Smooth muscle cell (in vitro differentiated cells): ENCODE results near the gene TIMELESS. TPM values are rescaled to one million over a fixed set of nuclear protein-coding genes. Genes with fewer than 3 reads are reported as not detected.
"Not testable (repeated sequence)": the region's sequence is repeated elsewhere in the genome, so short reads cannot be mapped to it uniquely, and the experiment has no call there.

Experiments used
- DNase-seq: peaks from one replicate; lab custom pipeline; 2025; ENCODE audit not compliant: unreplicated experiment; lab: John Stamatoyannopoulos, UW
- H2AFZ ChIP-seq: fragments of 200-600 bp; sonication (generic); 2 replicates; pipeline ENCODE4 v1.6.0; 2016; ENCODE audit warnings: antibody characterized with exemption, low read depth, mild to moderate bottlenecking
- H3F3A ChIP-seq: fragments of 200-600 bp; sonication (generic); 2 replicates; pipeline ENCODE4 v1.6.0; 2017; ENCODE audit warnings: antibody characterized with exemption, low read depth
- H3K27ac ChIP-seq: fragments of 200-600 bp; sonication (generic); 2 replicates; pipeline ENCODE4 v1.5.1; 2016; ENCODE audit warnings: low read depth, mild to moderate bottlenecking
- H3K27me3 ChIP-seq: fragments of 200-600 bp; sonication (generic); 2 replicates; pipeline ENCODE4 v1.6.1; 2016; ENCODE audit warnings: low read depth, mild to moderate bottlenecking
- H3K36me3 ChIP-seq: fragments of 200-600 bp; sonication (generic); 2 replicates; pipeline ENCODE4 v1.5.1; 2016; ENCODE audit warnings: low read depth
- H3K4me1 ChIP-seq: fragments of 200-600 bp; sonication (generic); 2 replicates; pipeline ENCODE4 v1.5.1; 2016; ENCODE audit warnings: low read depth
- H3K4me2 ChIP-seq: fragments of 200-600 bp; sonication (generic); 2 replicates; pipeline ENCODE4 v1.6.0; 2016; ENCODE audit warnings: mild to moderate bottlenecking
- H3K4me3 ChIP-seq: fragments of 200-600 bp; sonication (generic); 2 replicates; pipeline ENCODE4 v1.5.1; 2016; ENCODE audit warnings: mild to moderate bottlenecking
- H3K79me2 ChIP-seq: fragments of 200-600 bp; sonication (generic); 2 replicates; pipeline ENCODE4 v1.6.0; 2016; ENCODE audit warnings: low read depth, mild to moderate bottlenecking
- H3K9ac ChIP-seq: fragments of 200-600 bp; sonication (generic); 2 replicates; pipeline ENCODE4 v1.6.0; 2016; ENCODE audit warnings: low read depth
- H3K9me3 ChIP-seq: fragments of 200-600 bp; sonication (generic); replicated peaks from 2 replicates; pipeline ENCODE4 v1.5.1; 2016; ENCODE audit warnings: low read depth
- H4K20me1 ChIP-seq: fragments of 200-600 bp; sonication (generic); 2 replicates; pipeline ENCODE4 v1.6.0; 2016; ENCODE audit warnings: low read depth
- WGBS: methylation state at CpG from one replicate; pipeline ENCODE4 v1.1.7; 2016; ENCODE audit warnings: low lambda C conversion rate; 5-methylcytosine and 5-hydroxymethylcytosine counted together
- polyA plus RNA-seq: library from polyadenylated mRNA; unstranded; fragments of >200 nt; fragmentation: Nextera tagmentation; extraction: Ambion mirVana; gene quantifications from 2 replicates; pipeline ENCODE4 v1.2.1, GENCODE V29; 2016
- total RNA-seq: library from RNA; depleted of rRNA; stranded (reverse); fragments of >200 nt; gene quantifications from 2 replicates; pipeline ENCODE4 v1.2.3, GENCODE V29; 2014
- TF ChIP-seq, protein P1 (sequence below): fragments of 200-600 bp; sonication (generic); IDR thresholded peaks from 2 replicates; pipeline ENCODE4 v1.5.1; 2017; ENCODE audit warnings: borderline replicate concordance, mild to moderate bottlenecking, antibody characterized with exemption; ENCODE audit not compliant: insufficient read depth, poor library complexity, severe bottlenecking

TIMELESS gene, protein sequence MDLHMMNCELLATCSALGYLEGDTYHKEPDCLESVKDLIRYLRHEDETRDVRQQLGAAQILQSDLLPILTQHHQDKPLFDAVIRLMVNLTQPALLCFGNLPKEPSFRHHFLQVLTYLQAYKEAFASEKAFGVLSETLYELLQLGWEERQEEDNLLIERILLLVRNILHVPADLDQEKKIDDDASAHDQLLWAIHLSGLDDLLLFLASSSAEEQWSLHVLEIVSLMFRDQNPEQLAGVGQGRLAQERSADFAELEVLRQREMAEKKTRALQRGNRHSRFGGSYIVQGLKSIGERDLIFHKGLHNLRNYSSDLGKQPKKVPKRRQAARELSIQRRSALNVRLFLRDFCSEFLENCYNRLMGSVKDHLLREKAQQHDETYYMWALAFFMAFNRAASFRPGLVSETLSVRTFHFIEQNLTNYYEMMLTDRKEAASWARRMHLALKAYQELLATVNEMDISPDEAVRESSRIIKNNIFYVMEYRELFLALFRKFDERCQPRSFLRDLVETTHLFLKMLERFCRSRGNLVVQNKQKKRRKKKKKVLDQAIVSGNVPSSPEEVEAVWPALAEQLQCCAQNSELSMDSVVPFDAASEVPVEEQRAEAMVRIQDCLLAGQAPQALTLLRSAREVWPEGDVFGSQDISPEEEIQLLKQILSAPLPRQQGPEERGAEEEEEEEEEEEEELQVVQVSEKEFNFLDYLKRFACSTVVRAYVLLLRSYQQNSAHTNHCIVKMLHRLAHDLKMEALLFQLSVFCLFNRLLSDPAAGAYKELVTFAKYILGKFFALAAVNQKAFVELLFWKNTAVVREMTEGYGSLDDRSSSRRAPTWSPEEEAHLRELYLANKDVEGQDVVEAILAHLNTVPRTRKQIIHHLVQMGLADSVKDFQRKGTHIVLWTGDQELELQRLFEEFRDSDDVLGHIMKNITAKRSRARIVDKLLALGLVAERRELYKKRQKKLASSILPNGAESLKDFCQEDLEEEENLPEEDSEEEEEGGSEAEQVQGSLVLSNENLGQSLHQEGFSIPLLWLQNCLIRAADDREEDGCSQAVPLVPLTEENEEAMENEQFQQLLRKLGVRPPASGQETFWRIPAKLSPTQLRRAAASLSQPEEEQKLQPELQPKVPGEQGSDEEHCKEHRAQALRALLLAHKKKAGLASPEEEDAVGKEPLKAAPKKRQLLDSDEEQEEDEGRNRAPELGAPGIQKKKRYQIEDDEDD
- total RNA-seq (6.3 and 7.2 TPM in 2 replicates), polyA plus RNA-seq (9.9 and 11.7 TPM in 2 replicates)

DNA sequence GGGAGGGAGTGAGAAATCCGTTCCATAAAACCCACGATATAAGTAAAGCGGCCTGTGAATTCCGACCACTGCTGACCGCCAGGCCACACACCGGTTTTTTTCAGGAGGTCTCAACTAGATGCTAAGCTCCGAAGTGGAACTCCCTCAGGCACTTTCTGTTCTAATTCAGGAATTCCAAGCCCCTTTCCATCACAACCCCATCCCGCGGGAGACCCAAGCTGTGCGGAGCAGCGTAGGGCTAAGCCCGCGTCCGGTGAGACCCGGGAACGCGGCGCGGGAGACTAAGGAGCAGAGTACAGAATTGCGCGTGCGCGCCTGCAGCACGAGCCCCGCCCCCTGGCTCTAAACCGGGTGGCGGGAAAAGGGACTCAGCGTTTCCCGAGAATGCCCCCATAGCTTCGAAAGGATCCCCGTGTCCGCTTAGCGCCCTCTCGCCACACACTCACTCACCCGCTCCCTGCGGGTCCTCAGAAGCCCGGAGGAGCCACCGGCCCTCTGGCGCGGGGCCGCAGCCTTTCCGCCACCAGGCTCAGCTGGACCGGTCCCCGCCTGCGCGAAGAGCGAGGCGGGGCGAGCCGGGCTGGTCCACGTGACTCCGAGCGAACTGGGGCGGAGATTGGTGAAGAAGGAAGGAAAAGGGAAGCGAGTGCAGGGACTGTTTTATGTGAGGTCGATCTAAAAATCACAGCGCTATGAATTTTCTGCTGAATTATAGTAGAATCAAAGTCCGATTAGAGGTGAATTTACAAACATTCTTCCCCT, at the start of gene TIMELESS:
TIMELESS (minus strand) TSS at position 567 of the 762 bp plus-strand sequence. CDS start 15,256 bp downstream, outside the sequence.
- WGBS = under 1% methylated on average over 58 of the region's 58 CpGs
- Histone ChIP-seq H3K4me1 (peaks cover 12% of the 10 kb centered on the region), H3K4me2 (peak within 1 kb of the TSS; percentile 82), H3K4me3 (peak within 1 kb of the TSS; percentile 77), H4K20me1 (no peaks in the 10 kb centered on the region), H3K79me2 (no peaks in the 10 kb centered on the region), H3K27ac (peak within 1 kb of the TSS; percentile 78), H3F3A (peaks cover 5% of the 10 kb centered on the region), H2AFZ (peak within 1 kb of the TSS; percentile 99), H3K9me3 (no peaks in the 10 kb centered on the region), H3K27me3 (no peaks in the 10 kb centered on the region), H3K36me3 (no peaks in the 10 kb centered on the region), H3K9ac (peak within 1 kb of the TSS; percentile 65)
- DNase-seq = peak; percentile 94
- TF ChIP-seq, protein P1, sequence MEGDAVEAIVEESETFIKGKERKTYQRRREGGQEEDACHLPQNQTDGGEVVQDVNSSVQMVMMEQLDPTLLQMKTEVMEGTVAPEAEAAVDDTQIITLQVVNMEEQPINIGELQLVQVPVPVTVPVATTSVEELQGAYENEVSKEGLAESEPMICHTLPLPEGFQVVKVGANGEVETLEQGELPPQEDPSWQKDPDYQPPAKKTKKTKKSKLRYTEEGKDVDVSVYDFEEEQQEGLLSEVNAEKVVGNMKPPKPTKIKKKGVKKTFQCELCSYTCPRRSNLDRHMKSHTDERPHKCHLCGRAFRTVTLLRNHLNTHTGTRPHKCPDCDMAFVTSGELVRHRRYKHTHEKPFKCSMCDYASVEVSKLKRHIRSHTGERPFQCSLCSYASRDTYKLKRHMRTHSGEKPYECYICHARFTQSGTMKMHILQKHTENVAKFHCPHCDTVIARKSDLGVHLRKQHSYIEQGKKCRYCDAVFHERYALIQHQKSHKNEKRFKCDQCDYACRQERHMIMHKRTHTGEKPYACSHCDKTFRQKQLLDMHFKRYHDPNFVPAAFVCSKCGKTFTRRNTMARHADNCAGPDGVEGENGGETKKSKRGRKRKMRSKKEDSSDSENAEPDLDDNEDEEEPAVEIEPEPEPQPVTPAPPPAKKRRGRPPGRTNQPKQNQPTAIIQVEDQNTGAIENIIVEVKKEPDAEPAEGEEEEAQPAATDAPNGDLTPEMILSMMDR = no peak

DNA sequence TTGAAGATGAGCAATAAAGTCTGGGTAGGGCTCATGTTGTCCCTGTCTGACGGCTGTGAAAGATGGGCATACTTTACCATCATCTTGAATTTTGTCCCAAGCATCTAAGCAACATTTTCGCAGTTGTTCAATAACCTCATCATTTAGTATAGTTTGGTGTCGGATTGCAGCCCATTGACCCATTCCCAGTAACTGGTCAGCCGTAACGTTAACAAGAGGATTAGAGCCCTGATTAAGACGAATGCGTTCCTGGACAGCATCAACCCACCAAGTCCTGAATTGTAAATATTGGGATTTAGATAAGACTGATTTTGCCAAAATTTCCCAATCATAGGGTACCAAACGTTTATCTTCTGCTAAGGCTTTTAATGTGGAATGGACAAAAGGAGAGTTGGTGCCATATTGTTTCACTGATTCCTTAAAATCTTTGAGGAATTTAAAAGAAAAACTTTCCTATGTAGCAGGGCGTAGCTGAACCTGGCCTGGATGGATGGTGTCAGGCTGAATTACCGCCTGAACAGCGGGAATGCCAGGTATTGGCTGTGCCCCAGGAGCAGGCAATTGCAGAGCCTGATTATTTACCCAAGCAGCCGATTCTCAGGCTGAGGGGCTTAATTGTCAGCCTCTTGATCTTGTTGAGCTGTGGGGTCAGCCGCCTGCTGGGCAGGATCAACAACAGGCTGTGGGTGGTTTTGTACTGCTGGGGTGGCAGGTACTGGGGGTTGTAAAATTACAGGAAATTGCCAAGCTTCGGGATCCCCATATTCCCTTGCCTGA, 49.1 kb upstream of the TIMELESS start:
- WGBS = 42% methylated on average over 14 of the region's 14 CpGs
- H4K20me1 ChIP-seq, H3K27me3 ChIP-seq, H3K4me3 ChIP-seq, H3K27ac ChIP-seq, H3K9ac ChIP-seq, H3K9me3 ChIP-seq, H3K4me2 ChIP-seq, H2AFZ ChIP-seq, H3K79me2 ChIP-seq, H3K4me1 ChIP-seq, H3K36me3 ChIP-seq, H3F3A ChIP-seq, DNase-seq: not testable (repeated sequence)

DNA sequence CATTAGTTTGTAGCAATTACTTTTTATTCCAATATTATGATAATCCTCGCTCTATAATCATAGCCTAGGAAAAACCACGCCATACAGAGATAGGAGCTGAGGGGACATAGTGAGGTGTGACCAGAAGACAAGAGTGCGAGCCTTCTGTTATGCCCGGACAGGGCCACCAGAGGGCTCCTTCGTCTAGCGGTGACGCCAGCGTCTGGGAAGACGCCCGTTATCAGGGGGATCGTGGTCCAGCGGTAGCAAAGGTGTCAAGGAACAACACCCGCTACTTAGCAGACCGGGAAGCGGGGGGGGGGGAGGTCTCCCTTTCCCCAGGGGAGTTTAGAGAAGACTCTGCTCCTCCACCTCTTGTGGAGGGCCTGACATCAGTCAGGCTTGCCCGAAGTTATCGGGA, 47.5 kb upstream of the TIMELESS start:
- not testable (repeated sequence) for H3K4me2 ChIP-seq, DNase-seq, H3F3A ChIP-seq, H3K9me3 ChIP-seq, H4K20me1 ChIP-seq, H3K4me3 ChIP-seq, H2AFZ ChIP-seq, H3K4me1 ChIP-seq, H3K27me3 ChIP-seq, H3K79me2 ChIP-seq, H3K9ac ChIP-seq, H3K36me3 ChIP-seq, H3K27ac ChIP-seq
- WGBS = 21% methylated on average over 17 of the region's 17 CpGs
- TF ChIP-seq, protein P1 = peak; percentile 42

DNA sequence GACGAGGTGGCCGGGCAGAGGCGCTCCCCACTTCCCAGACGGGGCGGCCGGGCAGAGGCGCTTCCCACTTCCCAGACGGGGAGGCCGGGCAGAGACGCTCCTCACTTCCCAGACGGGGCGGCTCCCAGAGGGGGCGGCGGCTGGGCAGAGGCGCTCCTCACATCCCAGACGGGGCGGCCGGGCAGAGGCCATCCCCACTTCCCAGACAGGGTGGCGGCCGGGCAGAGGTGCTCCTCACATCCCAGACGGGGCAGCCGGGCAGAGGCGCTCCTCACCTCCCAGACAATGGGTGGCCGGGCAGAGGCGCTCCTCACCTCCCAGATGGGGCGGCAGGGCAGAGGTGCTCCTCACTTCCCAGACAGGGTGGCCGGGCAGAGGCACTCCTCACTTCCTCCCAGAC, 45.3 kb upstream of the TIMELESS start:
- peaks cover 23% of the 10 kb centered on the region for H3K27me3 ChIP-seq
- not testable (repeated sequence) for DNase-seq, H3K4me3 ChIP-seq, H2AFZ ChIP-seq, H4K20me1 ChIP-seq, H3K9me3 ChIP-seq, H3F3A ChIP-seq, H3K4me2 ChIP-seq, H3K27ac ChIP-seq, H3K36me3 ChIP-seq, H3K4me1 ChIP-seq, H3K9ac ChIP-seq, H3K79me2 ChIP-seq
- WGBS = 99% methylated on average over 27 of the region's 27 CpGs

DNA sequence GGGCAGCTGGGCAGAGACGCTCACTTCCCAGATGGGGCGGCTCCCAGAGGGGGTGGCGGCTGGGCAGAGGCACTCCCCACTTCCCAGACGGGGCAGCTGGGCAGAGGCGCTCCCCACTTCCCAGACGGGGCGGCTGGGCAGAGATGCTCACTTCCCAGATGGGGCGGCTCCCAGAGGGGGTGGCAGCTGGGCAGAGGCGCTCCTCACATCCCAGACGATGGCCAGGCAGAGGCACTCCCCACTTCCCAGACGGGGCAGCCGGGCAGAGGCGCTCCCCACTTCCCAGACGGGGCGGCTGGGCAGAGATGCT, 44.8 kb upstream of the TIMELESS start:
- H2AFZ ChIP-seq, H3K4me2 ChIP-seq, H4K20me1 ChIP-seq, H3K9me3 ChIP-seq, H3K4me1 ChIP-seq, H3K27ac ChIP-seq, DNase-seq, H3K79me2 ChIP-seq, H3K4me3 ChIP-seq, H3F3A ChIP-seq, H3K9ac ChIP-seq, H3K36me3 ChIP-seq: not testable (repeated sequence)
- peaks cover 27% of the 10 kb centered on the region for H3K27me3 ChIP-seq
- WGBS = 100% methylated on average over 9 of the region's 15 CpGs
